NCI-H526 (cell line): ENCODE results near the gene ZNRF3.
"Not testable (repeated sequence)": the region's sequence is repeated elsewhere in the genome, so short reads cannot be mapped to it uniquely, and the experiment has no call there.

Experiments used
- DNase-seq, 2 experiments: peaks; one replicate each; lab custom pipeline; 2025; lab: John Stamatoyannopoulos, UW

The ZNRF3 gene

GRCh38 chr22:29065468-29066190 is 182.3 kb downstream of the ZNRF3 start:
- DNase-seq, result no peak

DNA sequence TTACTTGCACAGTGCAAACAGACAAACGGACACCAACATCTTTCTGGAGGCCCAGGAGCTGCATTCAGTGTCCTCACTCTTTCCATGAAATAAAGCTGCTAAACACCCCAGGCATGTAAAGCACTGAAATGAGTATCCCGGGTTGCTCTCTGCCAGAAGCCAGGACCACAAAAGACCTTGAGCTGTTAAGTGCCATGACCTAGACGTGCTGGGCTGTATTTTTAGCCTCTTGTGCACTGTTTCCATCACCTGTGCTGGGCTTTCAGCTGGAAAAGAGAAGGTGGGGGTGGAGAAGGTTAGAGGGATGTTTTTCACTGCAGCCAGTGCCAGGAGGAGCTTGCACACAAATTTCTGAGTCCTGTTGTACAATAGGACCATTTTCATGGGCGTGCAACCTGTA is 186.1 kb downstream of the ZNRF3 start:
- no peak for DNase-seq

DNA sequence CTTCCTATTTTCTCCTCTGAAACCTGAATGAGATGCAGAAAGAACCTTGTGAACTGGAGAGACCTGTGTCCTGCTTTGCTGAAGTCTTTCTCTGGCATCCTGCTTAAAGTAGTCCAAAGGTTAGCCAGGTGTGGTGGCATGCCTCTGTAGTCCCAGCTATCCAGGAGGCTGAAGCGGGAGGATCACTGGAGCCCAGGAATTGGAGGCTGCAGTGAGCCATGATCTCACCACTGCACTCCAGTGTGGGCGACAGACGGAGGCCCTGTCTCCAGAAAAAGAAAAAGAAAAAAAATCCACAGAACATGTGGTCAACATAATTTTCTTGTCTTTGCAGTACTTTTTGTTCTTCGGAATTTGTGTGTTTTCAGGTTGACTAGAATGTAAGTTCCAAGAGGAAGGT is 187.1 kb downstream of the ZNRF3 start:
- DNase-seq, result no peak

- peak; percentile 20 to 80 for DNase-seq
Measured at GRCh38 chr22:29071261-29072045, 188.1 kb downstream of the ZNRF3 start.

DNA sequence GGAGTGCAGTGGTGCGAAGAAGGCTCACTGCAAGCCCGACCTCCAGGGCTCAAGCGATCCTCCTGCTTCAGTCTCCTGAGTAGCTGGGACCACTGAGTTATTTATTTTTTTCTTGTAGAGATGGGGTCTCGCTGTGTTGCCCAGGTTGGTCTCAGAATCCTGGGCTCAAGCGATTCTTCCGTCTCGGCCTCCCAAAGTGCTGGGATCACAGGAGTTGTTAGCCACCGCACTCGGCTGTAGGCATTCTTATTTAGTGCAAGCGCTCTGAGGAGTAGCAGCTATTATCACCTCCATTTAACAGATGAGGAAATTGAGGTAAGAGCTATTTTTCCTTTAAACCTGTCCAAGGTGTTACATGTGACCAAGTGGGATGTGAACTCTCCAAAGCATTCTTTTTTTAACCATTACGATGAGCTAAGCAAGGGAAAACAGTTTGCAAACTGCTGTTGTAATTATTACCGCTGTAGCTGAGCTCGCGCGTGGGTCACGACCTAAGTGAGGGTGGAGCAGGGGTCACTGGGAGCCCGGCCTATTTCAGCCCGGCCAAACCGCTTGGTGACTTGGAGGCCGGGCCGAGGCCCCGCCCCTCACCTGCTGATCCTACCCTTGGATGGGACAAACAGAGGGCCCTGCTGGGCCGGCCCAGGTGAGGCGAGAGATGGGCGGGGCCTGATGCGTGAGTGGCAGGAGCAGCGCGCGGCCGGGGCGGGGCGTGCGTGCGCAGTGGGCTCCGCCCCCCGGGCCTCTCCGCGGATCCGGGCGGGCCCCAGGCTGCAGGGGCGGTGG is 189.0 kb downstream of the ZNRF3 start:
- peak; percentile 53 to 94 for DNase-seq

DNA sequence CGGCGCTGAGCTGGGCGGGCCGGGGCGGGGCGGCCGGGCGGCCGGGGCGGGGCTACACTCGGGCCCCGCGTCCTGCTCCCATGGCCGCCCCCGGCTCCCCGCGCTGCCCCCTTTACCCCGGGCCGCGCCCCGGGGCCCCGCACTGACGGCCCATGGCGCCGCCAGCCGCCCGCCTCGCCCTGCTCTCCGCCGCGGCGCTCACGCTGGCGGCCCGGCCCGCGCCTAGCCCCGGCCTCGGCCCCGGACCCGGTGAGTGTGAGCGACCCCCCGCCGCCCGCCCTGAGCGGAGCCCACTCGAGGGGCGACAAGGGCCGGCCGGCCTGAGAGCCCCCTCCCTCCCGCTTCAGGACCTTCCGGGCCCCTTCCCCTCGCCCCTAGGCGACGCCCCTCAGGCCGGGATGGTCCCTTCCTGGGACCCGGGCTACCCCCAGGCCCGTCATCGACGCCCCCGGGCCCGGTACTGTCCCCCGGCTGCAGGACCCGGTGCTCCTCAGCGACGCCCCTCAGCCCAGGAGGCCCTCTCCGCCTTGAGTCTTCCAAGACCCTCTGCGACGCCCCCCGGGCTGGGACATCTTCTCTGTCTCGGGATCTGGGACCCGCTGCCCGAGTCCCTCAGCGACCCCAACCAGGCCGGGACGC is 189.7 kb downstream of the ZNRF3 start, which contains the start of gene KREMEN1:
KREMEN1 (plus strand) TSS at position 57 of the 639 bp plus-strand sequence; CDS start at position 153, 96 bp downstream.
- no peak for DNase-seq

- peak in 1 of 2 experiments; percentile 41 for DNase-seq
Measured at GRCh38 chr22:29073618-29074275, 190.4 kb downstream of the ZNRF3 start.

DNA sequence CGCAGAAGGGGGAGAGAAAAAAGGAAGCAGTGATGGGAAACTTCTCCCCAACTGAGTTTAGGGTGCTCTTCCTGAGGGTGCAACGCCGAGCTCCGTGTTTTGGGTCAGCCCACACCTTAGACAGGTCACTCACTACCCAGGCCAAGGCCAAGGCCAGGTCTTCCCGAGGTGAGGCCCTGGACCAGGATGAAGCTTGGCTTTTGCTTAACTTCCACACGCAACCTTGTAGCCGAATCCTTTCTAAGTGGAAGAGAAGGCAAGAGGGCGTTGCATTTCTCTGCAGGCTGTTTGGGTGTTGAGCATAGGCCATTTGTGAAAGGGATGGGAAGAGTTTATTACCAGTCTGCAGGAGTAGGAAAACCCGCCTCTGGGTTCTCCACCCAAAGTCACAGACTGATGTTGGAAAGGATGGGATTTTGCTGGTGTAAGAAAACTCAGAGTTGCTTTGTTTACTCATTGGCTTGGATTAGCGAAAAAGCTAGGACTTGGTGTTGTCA is 191.0 kb downstream of the ZNRF3 start:
- peak in 1 of 2 experiments; percentile 11 for DNase-seq

DNA sequence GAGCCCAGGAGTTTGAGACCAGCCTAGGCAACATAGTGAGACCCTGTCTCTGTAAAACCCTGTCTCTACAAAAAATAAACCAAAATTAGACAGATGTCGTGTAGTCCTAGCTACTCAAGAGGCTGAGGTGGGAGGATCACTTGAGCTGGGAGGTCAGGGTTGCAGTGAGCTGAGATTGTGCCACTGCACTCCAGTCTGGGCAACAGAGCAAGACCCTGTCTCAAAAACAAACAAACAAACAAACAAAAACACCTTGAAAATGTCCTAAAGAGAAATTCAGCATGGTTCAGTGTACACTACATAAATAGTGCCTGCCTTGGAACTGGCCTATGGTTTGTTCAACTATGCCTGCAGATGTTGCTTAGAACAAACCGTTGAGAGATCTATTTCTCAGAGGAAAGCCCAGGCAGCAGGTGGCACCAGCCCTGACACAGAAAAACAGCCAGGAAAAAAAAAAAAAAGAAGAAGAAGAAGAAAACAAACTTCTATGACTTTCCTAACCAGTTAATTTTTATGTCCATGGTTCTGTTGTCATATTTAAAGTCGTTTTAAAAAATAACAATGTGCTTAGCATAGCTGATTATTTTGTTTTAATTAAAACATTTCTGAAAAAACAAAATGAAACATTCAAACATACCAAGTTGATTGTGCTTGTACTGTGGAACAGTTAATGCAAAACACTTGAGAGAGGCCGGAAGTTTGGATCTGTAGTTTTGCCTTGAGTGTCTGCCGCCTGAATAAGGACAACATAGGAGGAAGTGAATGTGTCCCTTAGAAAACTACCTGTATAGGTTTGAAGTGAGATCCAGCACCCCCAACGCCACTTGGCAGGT is 194.9 kb downstream of the ZNRF3 start:
- no peak for DNase-seq

GRCh38 chr22:29078869-29079207 is 195.5 kb downstream of the ZNRF3 start:
- no peak for DNase-seq

- peak in 1 of 2 experiments; percentile 10 for DNase-seq
Measured at GRCh38 chr22:29079218-29079901, 196.0 kb downstream of the ZNRF3 start.

DNA sequence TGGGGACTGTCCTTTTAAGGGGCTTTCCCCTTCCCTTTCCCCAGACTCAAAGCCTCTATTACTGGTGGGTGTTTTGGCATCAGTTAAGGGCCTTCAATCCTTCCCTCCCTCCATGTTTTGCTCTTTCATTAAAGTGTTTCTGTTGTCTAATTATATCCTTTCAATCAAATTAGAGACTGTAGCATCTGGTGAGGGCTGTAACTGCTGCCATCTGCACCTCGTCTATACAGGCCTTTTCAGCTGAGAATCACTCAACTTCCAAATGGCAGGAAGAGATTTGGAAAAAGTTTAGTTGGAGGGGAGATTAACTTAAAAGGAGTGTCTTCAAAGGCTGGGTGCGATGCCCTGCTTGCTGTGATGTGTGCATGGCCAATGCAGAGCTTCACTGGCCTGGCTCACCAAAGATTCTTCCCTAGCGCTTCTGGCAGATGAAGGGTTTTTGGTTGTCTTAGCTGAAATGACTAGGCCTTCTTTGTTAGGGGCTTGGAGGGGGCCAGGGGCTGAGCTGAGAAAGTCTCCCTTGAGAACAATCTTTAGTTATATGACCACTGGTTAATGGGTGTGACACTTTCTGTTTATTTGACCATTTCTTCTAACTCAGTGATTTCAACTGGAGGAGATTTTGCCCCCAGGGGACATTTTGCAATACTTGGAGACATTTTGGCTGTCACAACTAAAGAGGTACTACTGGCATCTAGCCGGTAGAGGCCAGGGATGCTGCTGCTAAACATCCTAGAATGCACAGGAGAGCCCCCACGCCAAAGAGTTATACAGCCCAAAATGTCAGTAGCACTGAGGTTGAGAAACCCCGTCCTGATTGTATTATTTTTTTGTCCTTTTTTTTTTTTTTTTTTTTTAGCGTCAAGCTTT is 197.0 kb downstream of the ZNRF3 start:
- DNase-seq, result no peak

GRCh38 chr22:29081517-29082236 is 198.3 kb downstream of the ZNRF3 start:
- no peak for DNase-seq

- DNase-seq, result no peak
Measured at GRCh38 chr22:29082826-29083545, 199.6 kb downstream of the ZNRF3 start.

- not testable (repeated sequence) for DNase-seq
Measured at GRCh38 chr22:29083576-29083932, 200.2 kb downstream of the ZNRF3 start.

- DNase-seq, result no peak
Measured at GRCh38 chr22:29083933-29084591, 200.7 kb downstream of the ZNRF3 start.

DNA sequence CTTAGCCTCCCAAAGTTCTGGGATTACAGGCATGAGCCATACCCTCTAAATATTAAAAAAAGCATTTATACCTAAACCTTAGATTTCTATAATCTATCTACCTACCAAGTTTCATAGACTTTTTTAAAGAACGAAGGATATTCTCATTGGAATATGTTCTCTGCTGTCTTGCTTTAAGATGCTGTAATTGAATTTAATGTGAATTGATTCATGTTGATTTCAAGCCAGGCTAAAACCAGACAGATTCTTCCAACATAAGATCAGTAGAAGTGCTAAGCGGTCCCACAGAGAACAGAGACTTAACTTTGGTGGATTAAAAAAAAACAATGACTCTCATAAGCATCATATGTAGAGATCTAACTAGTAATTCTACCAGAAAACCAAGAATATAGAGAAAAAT is 203.6 kb downstream of the ZNRF3 start:
- no peak for DNase-seq
